ENCODE measurements around the gene LHFPL2.
"Not testable (repeated sequence)": the region's sequence is repeated elsewhere in the genome, so short reads cannot be mapped to it uniquely, and the experiment has no call there.

The LHFPL2 gene

DNA sequence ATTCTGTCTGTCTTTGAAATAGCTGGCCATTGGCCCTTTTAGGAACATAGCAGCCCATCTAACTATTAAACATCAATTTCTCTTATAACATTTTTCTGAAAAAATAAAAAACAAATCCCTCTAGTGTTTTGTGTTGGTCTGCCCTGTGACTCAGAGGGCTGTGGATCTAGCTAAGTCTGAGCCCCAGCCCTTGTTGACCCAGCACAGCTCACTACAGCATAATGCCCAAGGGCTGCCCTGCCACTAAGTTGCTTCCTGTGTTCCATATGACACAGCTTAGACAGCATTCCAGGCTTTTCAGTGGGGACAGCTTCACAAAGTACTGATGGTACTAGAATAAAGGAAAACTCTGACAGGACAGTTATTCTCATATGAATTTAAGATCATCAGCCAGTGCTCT lies 152.2 kb downstream of the LHFPL2 start:
- DNase-seq: no peak

DNA sequence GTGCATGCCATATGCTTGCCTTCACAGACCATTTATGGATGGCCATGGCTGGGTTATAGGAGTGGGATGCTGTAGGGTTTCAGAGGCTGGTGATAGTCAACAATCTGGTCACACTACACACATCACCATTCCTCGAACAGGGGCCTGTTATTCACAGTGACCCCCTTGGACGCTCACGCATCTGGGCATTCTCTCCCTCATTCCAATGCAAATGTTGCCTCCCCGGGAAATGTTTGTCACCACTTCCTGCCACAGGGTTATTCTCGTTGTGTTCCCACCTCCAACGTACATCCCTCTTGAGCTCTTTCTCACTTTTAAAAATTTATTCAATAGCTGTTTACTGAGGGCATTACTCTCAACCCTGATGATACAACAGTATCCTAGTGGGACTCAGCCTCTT lies 152.8 kb downstream of the LHFPL2 start:
- DNase-seq: no peak

DNA sequence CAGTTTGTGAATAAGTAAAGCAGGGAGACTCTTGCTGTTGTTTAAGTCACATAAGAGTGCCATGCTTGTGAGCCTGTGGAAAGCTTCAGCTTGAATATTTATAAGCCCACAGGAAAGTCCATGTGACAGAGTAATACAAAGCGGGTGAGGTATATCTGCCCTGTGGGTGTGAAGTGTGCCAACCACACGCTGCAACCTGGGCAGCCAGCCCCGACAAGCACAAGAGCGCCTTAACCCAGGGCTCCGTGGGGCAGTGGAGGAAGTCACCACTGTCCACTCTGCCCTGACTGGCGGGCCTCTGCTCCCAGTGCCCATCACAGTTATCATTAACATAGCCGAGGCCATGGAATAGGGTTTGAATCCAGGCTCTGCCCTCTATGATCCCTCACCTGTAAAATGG lies 155.9 kb downstream of the LHFPL2 start:
- no peak for DNase-seq

DNA sequence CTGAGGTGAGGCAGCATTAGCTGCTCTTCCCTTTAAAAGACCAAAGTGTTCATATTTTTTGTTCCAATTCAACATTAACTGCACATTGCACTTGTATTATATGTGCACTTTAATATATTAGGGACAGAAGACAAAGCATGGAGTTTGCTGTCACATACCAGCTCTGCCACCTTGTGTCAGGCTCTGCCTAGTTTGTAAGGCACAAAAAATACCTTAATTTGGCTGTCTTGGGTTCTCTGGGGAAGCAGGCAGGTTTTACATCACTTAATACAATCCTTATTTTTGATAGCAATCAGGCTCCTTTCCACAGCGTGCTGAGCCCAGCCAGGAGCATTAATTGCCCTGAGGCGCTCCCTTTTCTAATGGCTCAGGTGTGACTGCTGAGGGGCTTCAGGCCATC lies 156.3 kb downstream of the LHFPL2 start:
- DNase-seq: no peak

DNA sequence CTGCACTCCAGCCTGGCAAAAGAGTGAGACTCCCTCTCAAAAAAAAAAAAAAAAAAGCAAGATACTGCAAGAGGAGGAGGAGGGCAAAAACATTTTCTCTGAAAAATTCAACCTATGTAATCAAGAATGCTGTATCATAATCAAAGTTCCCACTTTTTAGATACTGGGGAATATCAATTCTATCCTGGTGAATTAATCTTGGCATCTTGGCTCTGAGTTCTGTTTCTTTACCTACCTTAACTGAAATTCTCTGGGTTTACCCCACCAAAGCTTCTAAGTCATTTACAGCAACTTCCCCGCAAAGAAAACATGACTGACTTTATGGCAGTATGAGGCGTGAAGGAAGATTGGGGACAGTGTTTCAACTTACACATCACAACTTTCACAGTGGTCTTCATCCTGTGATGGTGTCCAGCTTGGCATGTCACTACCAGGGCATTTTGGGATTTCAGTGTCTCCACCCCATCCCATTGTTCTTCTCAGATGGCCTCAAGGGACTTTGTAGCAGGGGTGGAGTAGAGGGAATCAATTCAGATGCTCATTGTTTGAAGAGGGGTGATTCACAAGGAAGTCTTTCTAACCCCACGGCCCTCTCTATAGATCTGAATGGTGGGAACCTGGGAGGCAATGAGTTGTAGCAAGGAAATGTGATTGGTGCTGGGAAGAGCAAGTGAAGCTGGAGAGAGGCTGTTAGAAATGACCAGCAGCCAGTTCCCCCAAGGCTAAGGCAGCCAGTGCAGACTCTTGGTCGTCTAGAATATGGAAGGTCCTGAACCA lies 157.7 kb downstream of the LHFPL2 start:
- no peak for DNase-seq

DNA sequence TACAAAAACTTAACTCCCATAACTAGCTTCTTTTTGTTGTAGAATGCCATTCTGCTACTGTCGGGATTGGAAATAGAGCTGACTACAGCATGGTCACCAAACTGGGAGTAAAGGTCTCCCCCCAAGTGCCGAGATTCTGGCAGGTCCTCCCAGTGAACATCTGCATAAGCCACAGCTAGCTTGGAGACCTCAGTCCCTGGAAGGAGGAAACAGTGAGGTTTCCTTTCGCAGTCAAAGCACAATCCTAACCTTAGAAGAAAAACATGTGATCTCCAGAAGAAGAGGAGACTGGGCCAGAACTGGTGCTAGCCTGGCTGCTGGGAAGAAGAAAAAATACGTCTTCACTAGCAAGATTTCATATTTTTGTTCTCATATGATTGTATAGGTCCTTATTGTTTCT lies 160.7 kb downstream of the LHFPL2 start:
- DNase-seq: no peak

DNA sequence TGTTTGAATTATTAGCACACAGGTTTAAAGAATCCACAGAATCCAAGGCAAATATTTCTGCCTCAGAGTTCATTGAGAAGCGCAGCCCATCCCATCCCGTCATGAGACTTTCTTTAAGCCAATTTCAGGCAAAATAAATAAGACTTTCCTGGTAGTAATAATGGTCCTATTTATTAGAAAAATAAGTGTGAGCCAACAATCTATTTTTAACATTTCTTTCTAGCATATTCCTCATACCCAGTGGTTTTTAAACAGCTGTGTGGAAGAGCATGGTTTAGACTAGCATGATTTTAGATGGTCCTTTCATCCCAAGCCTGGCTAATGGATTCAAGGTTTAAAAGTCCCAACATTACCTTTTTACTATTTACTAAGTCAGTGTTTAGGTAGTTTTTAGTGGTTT lies 162.4 kb downstream of the LHFPL2 start:
- DNase-seq: no peak

DNA sequence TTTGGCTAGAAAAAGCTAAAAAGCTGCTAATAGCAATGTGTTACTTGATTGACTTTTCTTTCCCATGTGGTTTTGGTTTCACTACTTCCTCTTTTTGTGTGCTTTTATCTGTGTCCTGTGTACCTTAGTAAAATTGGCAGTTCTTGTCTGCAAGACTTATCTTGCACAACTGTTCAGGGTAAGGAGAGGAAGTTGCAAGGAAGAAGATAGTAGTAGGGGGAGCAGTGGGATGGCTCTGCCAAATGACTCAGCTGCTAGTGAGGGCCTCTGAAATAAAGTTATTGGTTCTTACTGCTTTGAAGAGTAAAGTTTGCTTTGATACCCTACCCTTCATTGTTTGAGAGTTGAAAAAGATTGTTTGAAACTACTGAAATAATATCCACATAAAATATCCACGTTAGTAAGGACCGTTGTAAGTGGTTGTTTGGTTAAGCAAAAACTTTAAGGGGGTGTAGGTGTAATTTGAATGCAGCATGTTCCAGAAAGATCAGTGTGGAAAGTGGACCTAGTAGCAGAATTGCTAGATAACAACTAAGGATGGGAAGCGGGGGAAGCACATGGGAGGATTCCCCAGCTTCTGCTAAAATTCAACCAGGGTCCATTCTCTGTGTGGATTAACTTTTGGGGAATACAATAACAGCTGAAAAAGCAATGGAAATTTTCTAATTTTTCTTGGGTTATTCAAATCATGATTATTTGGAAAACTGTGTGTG lies 164.6 kb downstream of the LHFPL2 start:
- no peak for DNase-seq

DNA sequence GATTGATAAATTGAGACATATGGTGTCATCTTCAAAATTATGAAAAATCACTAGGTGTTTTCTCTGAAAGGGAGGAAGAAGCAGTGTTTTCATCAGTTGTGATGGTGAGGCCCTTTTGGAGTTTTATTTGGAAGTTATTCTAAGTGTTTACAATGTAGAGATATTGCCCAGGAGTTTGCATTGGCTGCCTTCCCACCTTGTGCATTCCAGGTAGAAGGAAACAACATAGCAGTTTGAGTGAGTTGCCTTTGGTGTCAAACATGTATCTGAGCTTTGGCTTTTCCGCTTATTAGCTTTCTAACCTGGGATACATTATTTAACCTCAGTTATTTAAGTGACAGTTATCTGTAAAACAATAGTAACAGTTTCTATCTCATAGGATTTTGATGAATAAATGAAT lies 165.6 kb downstream of the LHFPL2 start:
- no peak for DNase-seq

DNA sequence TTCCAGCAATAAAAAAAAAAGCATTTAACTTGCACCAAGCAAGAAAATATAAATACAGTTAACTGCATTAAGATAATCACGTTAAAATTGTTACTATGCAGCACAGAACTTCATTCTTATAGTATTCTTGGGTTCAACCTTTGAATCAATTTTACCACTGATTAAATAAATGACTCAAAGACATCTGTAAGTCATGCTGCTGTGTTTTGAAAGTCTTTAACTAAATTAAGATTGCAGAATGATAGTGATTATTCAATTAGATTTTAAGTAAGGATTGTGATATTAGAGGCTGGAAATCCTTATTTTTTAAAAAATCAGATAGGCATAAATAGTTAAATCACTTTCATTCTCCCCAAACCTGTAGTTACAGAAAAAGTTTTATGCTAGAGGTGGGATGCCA lies 171.8 kb downstream of the LHFPL2 start:
- no peak for DNase-seq

DNA sequence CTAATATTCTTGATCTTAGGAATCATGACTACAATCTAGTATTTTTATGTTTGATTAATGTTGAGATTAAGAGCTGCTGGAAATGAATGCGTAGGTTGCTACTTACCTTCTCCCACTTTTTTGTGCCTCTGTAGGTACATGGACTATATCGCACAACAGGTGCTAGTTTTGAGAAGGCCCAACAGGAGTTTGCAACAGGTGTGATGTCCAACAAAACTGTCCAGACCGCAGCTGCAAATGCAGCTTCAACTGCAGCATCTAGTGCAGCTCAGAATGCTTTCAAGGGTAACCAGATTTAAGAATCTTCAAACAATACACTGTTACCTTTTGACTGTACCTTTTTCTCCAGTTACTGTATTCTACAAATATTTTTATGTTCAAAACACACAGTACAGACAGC lies 173.2 kb downstream of the LHFPL2 start:
- DNase-seq: no peak

DNA sequence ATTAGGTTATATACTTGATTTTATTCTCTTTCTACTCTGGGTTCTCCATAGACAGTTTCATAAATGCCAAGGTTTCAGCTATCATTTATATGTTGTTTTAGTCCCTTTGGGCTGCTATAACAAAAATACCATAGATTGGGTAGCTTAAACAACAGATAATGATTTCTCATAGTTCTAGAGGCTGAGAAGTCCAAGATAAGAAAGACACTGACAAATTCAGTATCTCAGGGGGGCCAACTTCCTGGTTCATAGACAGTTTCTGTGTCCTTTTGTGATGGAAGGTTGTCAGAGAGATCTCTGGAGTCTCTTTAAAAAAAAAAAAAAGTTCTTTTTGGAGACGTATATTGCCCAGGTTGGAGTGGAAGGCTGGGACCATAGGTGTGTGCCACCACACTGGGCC lies 174.8 kb downstream of the LHFPL2 start:
- no peak for DNase-seq

DNA sequence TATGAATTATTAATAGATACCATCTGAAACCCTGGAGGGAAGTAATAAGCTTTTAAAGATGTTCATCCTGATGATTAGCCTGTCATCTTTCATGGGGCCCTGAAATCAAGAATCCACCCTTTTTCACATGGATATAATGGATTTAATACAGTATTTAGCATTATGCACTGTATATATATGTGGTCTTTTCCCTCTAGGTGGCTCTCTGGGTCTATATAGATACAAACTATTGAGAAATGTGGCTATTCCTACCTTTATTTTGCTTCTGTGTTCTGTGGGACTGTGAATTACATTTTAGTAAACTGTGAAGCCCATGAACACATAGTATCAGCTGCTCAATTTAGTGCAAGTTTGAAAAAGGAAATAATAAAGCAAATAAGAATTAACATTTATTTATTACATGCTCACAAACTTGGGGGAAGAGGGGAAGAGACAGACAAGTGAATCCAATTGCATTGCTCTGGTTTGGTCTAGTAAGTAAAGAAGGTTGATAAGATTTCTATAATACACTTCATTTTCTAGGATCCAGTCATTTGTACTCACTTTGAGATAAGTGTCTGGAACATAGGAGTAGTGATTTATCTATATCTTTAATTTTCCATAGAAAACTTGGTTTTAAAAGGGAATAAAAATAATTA lies 176.0 kb downstream of the LHFPL2 start:
- DNase-seq: no peak

DNA sequence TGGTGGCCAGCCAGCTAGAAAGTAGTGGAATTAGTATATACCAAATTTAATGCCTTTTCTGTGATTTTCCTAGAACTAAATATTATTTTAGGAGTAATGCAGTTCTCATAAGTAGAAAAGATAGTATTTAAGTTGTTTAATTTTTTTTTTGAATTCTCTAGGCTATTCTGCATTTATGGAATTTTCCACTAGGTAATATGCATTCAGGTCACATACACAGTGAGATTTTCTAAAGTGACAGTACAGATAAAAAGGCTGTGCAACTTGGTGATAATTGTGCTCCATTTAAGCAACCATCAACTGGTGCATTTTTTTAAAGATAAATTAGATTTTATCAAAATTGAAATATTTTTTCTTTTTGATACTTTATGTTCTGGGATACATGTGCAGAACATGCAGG lies 176.7 kb downstream of the LHFPL2 start:
- DNase-seq: no peak

DNA sequence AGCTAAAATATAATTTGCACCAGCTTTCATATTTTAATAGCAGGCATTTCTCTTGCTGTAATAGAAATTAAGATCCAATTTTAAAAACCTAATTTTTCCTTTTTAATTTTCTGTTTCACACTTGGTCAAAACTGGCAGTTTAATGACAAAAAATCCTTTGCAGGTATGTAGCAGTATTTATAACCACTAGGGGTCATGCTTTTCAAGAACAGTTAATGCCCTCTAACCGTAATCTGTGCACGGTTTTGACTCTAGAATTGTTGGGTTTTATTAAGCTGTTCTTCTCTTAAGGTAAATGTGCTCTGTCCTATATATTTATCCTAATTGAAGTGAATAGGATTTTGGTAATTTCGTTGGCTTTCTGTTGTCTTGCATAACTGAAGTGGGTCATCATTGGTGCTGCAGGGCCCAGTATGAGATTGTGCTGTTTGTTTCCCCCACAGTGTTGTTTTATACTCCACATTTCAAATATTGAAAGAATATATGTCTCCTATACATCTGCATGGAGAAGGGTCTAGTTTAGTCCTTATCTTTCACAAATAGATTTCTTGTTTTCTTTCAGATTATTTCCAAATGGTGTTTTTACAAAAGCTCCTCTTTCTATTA lies 180.7 kb downstream of the LHFPL2 start:
- DNase-seq: no peak

DNA sequence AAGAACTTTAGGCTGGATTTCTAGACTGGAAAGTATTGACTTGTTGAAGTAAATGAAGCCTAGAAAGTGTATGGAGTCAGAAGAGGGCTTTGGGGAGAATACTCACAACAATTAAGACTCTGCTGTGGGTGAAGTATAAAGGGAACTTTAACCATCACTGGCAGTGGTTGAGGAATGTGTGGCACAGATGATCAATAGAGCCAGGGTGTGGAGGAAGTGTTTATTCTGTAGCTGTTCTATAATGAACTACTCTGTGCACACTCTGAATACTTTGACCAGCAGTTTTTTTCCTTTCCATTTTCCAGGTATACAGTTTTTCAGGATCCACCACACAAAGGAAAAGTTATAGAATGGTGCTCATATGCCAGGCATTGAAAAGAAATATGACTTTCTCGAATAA lies 181.4 kb downstream of the LHFPL2 start:
- no peak for DNase-seq

DNA sequence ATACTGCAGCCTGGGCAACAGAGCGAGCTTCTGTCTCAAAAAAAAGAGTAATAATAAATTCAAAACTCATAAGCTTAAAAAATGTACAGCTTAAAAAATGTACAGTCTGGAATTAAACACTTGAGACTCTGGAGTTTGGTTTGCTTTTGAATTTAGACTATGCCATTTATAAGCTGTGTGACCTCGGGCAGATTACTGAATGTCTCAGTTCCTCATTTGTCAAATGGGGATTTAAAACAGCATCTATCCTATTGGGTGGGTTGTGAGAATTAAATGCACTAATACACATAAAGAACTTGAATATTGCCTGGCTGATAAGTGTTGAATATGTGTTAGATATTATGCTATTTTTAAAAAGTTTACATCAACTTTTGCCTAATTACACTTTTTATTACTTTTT lies 189.7 kb downstream of the LHFPL2 start:
- no peak for DNase-seq

DNA sequence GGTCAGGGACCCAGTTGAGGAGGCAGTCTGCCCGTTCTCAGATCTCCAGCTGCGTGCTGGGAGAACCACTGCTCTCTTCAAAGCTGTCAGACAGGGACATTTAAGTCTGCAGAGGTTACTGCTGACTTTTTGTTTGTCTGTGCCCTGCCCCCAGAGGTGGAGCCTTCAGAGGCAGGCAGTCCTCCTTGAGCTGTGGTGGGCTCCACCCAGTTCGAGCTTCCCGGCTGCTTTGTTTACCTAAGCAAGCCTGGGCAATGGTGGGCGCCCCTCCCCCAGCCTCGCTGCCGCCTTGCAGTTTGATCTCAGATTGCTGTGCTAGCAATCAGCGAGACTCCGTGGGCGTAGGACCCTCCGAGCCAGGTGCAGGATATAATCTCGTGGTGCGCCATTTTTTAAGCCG lies 191.1 kb downstream of the LHFPL2 start:
- DNase-seq: not testable (repeated sequence)

DNA sequence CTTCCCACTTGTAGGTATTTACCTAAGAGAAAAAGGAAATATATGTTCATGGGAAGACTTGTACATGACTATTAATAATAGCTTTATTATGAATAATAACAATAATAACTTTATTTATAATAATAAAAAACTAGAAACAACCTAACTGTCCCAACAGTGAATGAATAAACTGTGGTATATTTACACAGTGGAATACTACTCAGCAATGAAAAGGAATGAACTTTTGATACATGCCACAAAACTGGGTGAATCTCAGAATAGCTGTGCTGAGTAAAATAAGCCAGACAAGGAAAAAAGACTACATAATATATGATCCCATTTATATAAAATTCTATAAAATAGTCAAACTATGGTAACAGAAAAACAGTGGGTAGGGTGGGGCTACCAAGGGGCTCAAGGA lies 199.5 kb downstream of the LHFPL2 start:
- no peak for DNase-seq

DNA sequence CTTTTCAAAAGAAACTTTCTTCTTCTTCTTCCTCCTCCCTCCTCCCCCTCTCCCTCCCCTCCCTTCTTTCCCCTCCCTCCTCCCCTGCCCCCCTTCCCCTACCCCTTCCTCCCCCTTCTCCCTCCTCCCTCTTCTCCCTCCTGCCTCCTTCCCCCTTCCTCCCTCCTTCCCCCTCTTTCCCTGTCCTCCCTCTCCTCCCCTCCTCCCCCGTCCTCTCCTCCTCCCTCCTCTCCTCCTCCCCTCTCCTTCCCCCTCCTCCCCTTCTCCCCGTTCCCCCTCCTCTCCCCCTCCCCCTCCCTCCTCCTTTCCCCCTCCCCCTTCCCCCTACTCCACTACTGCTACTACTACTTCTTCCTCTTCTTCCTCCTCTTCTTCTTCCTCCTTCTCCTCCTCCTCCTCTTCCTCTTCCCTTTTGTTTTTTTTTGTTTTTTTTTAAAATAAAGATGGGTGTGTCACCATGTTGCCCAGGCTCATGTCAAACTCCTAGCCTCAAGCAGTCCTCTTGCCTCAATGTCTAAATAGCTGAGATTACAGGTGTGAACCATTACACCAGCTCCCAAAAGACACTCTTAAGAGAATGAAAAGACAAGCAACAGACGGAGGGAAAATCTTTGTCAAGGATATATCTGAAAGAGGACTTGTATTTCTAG lies 200.7 kb downstream of the LHFPL2 start:
- DNase-seq: no peak
